K562 (cell line): Measurements from ENCODE around the gene UQCRC1.

Experiments
- CTCF ChIP-seq, 3 experiments: IDR thresholded peaks in 2 of 3; conservative IDR thresholded peaks in 1 of 3; 2 replicates each; pipeline ENCODE4 v1.5.1; 2011 to 2012; ENCODE audit warnings: low read length in 3 of 3, mild to moderate bottlenecking in 3 of 3, control low read depth in 2 of 3, improper control_type of control experiment in 1 of 3, inconsistent platforms in 1 of 3, low read depth in 1 of 3, mixed read lengths in 1 of 3, moderate library complexity in 1 of 3; ENCODE audit not compliant: insufficient read depth in 2 of 3
- NR2C2 ChIP-seq, 2 experiments: fragments of 200-800 bp in 1 of 2; sonication (Bioruptor generic) in 1 of 2; sonication (generic) in 1 of 2; formaldehyde crosslinking in 1 of 2; IDR thresholded peaks; 2 replicates each; pipeline versions ENCODE4 v1.6.1 to v1.8.0; 2016 to 2022; ENCODE audit warnings: mild to moderate bottlenecking in 1 of 2, missing compliant biosample characterization in 1 of 2, missing genetic modification characterization in 1 of 2, missing genetic modification reagents in 1 of 2
- POLR2A ChIP-seq: fragments of 450-650 bp; conservative IDR thresholded peaks from 2 replicates; pipeline ENCODE4 v1.6.1; 2016
- REST ChIP-seq, 2 experiments: fragments of 450-650 bp; formaldehyde crosslinking in 1 of 2; IDR thresholded peaks; 2 replicates each; pipeline versions ENCODE4 v1.4.0 to v1.6.1; 2014 to 2020; ENCODE audit warnings: mild to moderate bottlenecking in 2 of 2, borderline replicate concordance in 1 of 2, low read depth in 1 of 2
- USF1 ChIP-seq: sonication (generic); formaldehyde crosslinking; IDR thresholded peaks from 2 replicates; pipeline ENCODE4 v1.9.0; 2022; ENCODE audit warnings: mild to moderate bottlenecking, missing genetic modification reagents
- ZEB2 ChIP-seq: fragments of 450-650 bp; IDR thresholded peaks from 2 replicates; pipeline ENCODE4 v1.6.1; 2016
- ZNF280A ChIP-seq: fragments of 450-650 bp; IDR thresholded peaks from 2 replicates; pipeline ENCODE4 v1.6.1; 2018; ENCODE audit warnings: mild to moderate bottlenecking, low read depth; ENCODE audit not compliant: partially characterized antibody

GRCh38 chr3:48625600-48625999 lies 16.2 kb upstream of the UQCRC1 start:
- no peak for TF ChIP-seq CTCF (IDR thresholded peaks at IDR 0.05 in 2 of 3, conservative IDR thresholded peaks at IDR 0.05 in 1 of 3; ENCODE audit: insufficient read depth in 2 of 3, low read depth in 1 of 3, low read length in 3 of 3)
- no peak for TF ChIP-seq ZNF280A
- no peak for TF ChIP-seq POLR2A
- TF ChIP-seq NR2C2 (CRISPR knock-in tag; IDR thresholded peaks at IDR 0.05), result no peak
- no peak for TF ChIP-seq NR2C2 (tag; IDR thresholded peaks at IDR 0.05)
- TF ChIP-seq ZEB2, result no peak
- TF ChIP-seq USF1 (CRISPR knock-in tag), result no peak
- no peak for TF ChIP-seq REST (IDR thresholded peaks at IDR 0.05; ENCODE audit: borderline replicate concordance)
- no peak for TF ChIP-seq REST (CRISPR knock-in tag; IDR thresholded peaks at IDR 0.05; ENCODE audit: low read depth)
